ENCODE results near the gene MGA. TPM values are rescaled to one million over a fixed set of nuclear protein-coding genes. Genes with fewer than 3 reads are reported as not detected.
A peak's percentile ranks its signal among the peaks of the same experiment; 100 is the strongest.
"Not testable (repeated sequence)": the region's sequence is repeated elsewhere in the genome, so short reads cannot be mapped to it uniquely, and the experiment has no call there.

Gene MGA
- total RNA-seq, 2 donors from 2014 or later = 42.9 to 62.5 TPM

DNA sequence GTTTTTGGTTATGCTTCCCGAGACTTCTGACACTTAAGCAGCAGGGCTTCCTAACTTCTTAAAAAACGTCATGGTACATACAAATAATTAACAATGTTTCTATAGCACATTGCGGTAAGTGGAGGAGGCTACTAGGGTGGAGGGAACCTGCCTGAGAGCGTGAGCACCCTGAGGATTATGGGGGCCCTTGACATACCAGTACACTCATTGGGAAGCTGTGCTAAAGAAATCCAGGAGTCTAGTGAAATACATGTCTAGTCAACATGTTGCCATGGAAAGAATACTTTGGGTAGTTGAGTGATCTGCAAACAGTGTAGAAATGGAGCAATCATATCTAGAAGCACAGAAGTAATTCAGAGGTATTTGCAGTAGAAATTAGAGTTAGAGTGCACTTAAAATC is 74.8 kb downstream of the MGA start:
- no peaks in the 10 kb centered on the region for H3K27me3 ChIP-seq (replicated peaks; ENCODE audit: insufficient read depth)
- no peaks in the 10 kb centered on the region for H3K9me3 ChIP-seq
- H3K36me3 ChIP-seq = peaks cover 7 to 12% of the 10 kb centered on the region in 2 donors
- intact Hi-C loops (cut with DNase I) = no loop called here
- no peak overlapping the region for H3K27ac ChIP-seq
- no peak overlapping the region for H3K4me3 ChIP-seq
- DNase-seq (ENCODE audit: low spot score) = no peak
- H3K4me1 ChIP-seq (replicated peaks) = no peaks in the 10 kb centered on the region
- TF ChIP-seq, protein P1, sequence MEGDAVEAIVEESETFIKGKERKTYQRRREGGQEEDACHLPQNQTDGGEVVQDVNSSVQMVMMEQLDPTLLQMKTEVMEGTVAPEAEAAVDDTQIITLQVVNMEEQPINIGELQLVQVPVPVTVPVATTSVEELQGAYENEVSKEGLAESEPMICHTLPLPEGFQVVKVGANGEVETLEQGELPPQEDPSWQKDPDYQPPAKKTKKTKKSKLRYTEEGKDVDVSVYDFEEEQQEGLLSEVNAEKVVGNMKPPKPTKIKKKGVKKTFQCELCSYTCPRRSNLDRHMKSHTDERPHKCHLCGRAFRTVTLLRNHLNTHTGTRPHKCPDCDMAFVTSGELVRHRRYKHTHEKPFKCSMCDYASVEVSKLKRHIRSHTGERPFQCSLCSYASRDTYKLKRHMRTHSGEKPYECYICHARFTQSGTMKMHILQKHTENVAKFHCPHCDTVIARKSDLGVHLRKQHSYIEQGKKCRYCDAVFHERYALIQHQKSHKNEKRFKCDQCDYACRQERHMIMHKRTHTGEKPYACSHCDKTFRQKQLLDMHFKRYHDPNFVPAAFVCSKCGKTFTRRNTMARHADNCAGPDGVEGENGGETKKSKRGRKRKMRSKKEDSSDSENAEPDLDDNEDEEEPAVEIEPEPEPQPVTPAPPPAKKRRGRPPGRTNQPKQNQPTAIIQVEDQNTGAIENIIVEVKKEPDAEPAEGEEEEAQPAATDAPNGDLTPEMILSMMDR (IDR thresholded peaks at IDR 0.05) = no peak
- TF ChIP-seq POLR2AphosphoS5 (IDR thresholded peaks at IDR 0.05) (no peak), POLR2A (IDR thresholded peaks at IDR 0.05) (no peak)
- 89% methylated on average over 4 of the region's 4 CpGs for WGBS

DNA sequence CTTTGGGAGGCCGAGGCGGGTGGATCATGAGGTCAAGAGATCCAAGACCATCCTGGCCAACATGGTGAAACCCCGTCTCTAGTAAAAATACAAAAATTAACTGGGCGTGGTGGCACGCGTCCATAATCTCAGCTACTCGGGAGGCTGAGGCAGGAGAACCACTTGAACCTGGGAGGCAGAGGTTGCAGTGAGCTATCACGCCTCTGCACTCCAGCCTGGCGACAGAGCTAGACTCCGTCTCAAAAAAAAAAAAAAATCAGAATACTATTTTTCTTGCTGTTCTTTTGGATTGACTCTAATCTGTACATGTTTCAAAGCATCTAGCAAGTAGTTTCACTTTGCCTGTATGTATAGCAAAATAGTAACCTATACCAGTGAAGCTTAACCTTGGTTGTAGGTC is 75.3 kb downstream of the MGA start:
- H3K27me3 ChIP-seq (replicated peaks; ENCODE audit: insufficient read depth); intact Hi-C loops (cut with DNase I); H3K4me1 ChIP-seq (replicated peaks); H3K4me3 ChIP-seq; DNase-seq (ENCODE audit: low spot score); H3K9me3 ChIP-seq; H3K27ac ChIP-seq: not testable (repeated sequence)
- H3K36me3 ChIP-seq = peaks cover 7 to 12% of the 10 kb centered on the region in 2 donors
- WGBS = 93% methylated on average over 10 of the region's 10 CpGs

DNA sequence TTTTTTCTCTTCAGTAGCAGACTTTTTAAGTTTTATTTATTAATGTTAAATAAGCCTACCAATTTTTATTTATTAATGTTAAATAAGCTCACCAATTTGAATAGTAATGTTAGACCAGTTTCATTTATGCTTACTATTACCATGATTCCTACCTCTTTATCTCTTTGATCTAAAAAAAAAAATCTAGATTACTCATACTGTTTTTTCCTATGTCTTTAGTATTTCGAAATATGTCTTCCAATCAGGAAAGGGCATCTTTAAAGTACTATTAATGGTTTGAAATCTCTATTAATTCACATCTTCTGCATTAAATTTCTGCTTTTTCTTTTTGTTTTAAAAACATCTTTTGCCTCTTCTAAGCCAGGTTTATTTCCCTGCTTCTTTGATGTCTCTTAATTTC is 86.6 kb downstream of the MGA start:
- Histone ChIP-seq H3K4me1 (replicated peaks) (no peaks in the 10 kb centered on the region), H3K27ac (no peak overlapping the region), H3K4me3 (no peak overlapping the region), H3K27me3 (replicated peaks; ENCODE audit: insufficient read depth) (no peaks in the 10 kb centered on the region), H3K36me3 (no peaks in the 10 kb centered on the region), H3K9me3 (no peaks in the 10 kb centered on the region)
- intact Hi-C loops (cut with DNase I) = no loop called here
- no peak for DNase-seq (ENCODE audit: low spot score)
- TF ChIP-seq POLR2AphosphoS5 (IDR thresholded peaks at IDR 0.05) = no peak
- TF ChIP-seq POLR2A (IDR thresholded peaks at IDR 0.05) = no peak
- TF ChIP-seq, protein P1 (IDR thresholded peaks at IDR 0.05) = no peak
- 81% methylated on average over 1 of the region's 1 CpG for WGBS

DNA sequence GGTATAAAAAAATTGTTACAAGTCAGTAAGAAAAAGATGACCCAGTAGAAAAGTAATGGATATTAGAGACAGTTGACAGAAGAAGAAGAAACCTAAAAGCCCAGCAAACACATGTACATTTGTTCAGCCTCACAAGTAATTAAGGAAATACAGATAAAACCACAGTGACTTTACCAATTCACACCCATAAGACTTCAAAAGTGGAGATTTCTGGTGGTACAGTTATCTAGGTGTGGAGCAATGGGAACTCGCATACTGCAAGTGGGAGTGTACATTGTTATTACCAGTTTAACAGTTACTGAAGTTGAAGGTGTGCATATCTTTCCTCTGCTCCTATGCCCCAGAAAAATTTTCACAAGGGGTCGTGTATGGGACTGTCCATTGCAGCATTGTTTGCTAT is 96.0 kb downstream of the MGA start:
- Histone ChIP-seq H3K9me3 (no peaks in the 10 kb centered on the region), H3K27me3 (replicated peaks; ENCODE audit: insufficient read depth) (no peaks in the 10 kb centered on the region), H3K4me1 (replicated peaks) (no peaks in the 10 kb centered on the region), H3K4me3 (no peak overlapping the region), H3K36me3 (no peaks in the 10 kb centered on the region), H3K27ac (no peak overlapping the region)
- no peak for DNase-seq (ENCODE audit: low spot score)
- WGBS = 86% methylated on average over 2 of the region's 2 CpGs
- intact Hi-C loops (cut with DNase I) = no loop called here
- TF ChIP-seq POLR2AphosphoS5 (IDR thresholded peaks at IDR 0.05) = no peak
- TF ChIP-seq, protein P1 (IDR thresholded peaks at IDR 0.05) = no peak
- no peak for TF ChIP-seq POLR2A (IDR thresholded peaks at IDR 0.05)

DNA sequence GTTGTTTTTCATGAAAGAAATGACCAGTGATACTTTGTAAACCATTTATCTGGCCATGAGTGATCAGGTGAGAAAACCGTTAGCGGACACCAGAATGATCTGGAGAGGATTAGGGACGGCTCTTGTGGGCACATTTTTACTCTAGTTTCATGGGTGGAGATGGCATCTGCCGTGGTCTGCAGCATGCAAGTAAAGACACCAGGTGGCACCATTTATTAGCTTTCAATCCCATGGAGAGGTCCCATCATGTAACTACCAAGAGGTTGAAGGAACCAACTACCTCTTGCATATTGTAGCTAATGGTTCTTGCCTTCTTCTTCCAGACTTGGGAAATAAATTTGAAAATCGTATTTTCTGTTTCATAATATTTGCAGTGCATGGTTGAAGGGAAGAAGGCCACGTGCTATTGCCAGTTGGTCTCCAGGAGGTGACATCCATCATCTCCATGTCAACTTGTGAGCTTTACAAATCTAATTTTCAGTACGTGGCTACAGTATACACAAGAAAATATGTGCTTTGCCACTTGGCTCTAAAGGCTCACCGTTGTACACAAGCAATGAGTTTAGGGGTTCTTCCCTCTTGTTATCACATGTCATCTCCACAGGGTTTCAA is 112.6 kb downstream of the MGA start:
- H3K4me3 ChIP-seq = no peak overlapping the region
- no peaks in the 10 kb centered on the region for H3K4me1 ChIP-seq (replicated peaks)
- no peaks in the 10 kb centered on the region for H3K36me3 ChIP-seq
- TF ChIP-seq POLR2AphosphoS5 (IDR thresholded peaks at IDR 0.05) = peak; percentile 50
- no peak for TF ChIP-seq POLR2A (IDR thresholded peaks at IDR 0.05)
- TF ChIP-seq, protein P1 (IDR thresholded peaks at IDR 0.05) = peak in 3 of 4 experiments; percentile 57 to 88 (median 80)
- H3K27me3 ChIP-seq (replicated peaks; ENCODE audit: insufficient read depth) = no peaks in the 10 kb centered on the region
- intact Hi-C loops (cut with DNase I) = loop anchor here (10.0 kb wide), 1 partner anchor 132 kb away; no protein-coding TSS in a partner anchor
- H3K9me3 ChIP-seq = no peaks in the 10 kb centered on the region
- no peak overlapping the region for H3K27ac ChIP-seq
- DNase-seq (ENCODE audit: low spot score) = peak; percentile 54
- 58% methylated on average over 8 of the region's 8 CpGs for WGBS
